ENCODE measurements around the gene LGR5. TPM values are rescaled to one million over a fixed set of nuclear protein-coding genes. Genes with fewer than 3 reads are reported as not detected.

Gene LGR5
- total RNA-seq, 4 donors from 2014 or later, result under 0.01 to 34.5 (median 0.43) TPM

GRCh38 chr12:71582925-71583324, 143.3 kb downstream of the LGR5 start:
- no peaks in the 10 kb centered on the region for H3K36me3 ChIP-seq
- no peaks in the 10 kb centered on the region for H3K27me3 ChIP-seq
- H3K9me3 ChIP-seq, result no peaks in the 10 kb centered on the region
- no peak for DNase-seq
- intact Hi-C loops (cut with DNase I; ENCODE audit: low total_unique reads), result no loop called here
- H3K4me1 ChIP-seq, result no peaks in the 10 kb centered on the region
- TF ChIP-seq POLR2A (IDR thresholded peaks at IDR 0.05) (no peak), CTCF (IDR thresholded peaks at IDR 0.05) (no peak)
- H3K27ac ChIP-seq, result no peak overlapping the region
- H3K4me3 ChIP-seq, result no peak overlapping the region

GRCh38 chr12:71584356-71584755, 144.8 kb downstream of the LGR5 start:
- Histone ChIP-seq H3K27me3 (no peaks in the 10 kb centered on the region), H3K4me1 (no peaks in the 10 kb centered on the region), H3K36me3 (no peaks in the 10 kb centered on the region), H3K9me3 (no peaks in the 10 kb centered on the region), H3K4me3 (no peak overlapping the region), H3K27ac (no peak overlapping the region)
- DNase-seq, result no peak
- intact Hi-C loops (cut with DNase I; ENCODE audit: low total_unique reads), result no loop called here
- no peak for TF ChIP-seq POLR2A (IDR thresholded peaks at IDR 0.05)
- no peak for TF ChIP-seq CTCF (IDR thresholded peaks at IDR 0.05)

- no peak overlapping the region for H3K4me3 ChIP-seq
- H3K9me3 ChIP-seq, result no peaks in the 10 kb centered on the region
- DNase-seq, result no peak
- H3K27ac ChIP-seq, result no peak overlapping the region
- H3K4me1 ChIP-seq, result no peaks in the 10 kb centered on the region
- H3K36me3 ChIP-seq, result no peaks in the 10 kb centered on the region
- TF ChIP-seq POLR2A (IDR thresholded peaks at IDR 0.05) (no peak), CTCF (IDR thresholded peaks at IDR 0.05) (no peak)
- no peaks in the 10 kb centered on the region for H3K27me3 ChIP-seq
- intact Hi-C loops (cut with DNase I; ENCODE audit: low total_unique reads), result no loop called here
Observed at GRCh38 chr12:71585218-71585617, 145.6 kb downstream of the LGR5 start.

- Histone ChIP-seq H3K27ac (no peak overlapping the region), H3K36me3 (no peaks in the 10 kb centered on the region), H3K9me3 (no peaks in the 10 kb centered on the region), H3K4me3 (no peak overlapping the region), H3K4me1 (no peaks in the 10 kb centered on the region), H3K27me3 (no peaks in the 10 kb centered on the region)
- intact Hi-C loops (cut with DNase I; ENCODE audit: low total_unique reads), result no loop called here
- no peak for DNase-seq
- TF ChIP-seq POLR2A (IDR thresholded peaks at IDR 0.05), result no peak
- TF ChIP-seq CTCF (IDR thresholded peaks at IDR 0.05), result no peak
Observed at GRCh38 chr12:71587012-71587411, 147.4 kb downstream of the LGR5 start.

- Histone ChIP-seq H3K4me1 (no peaks in the 10 kb centered on the region), H3K27ac (no peak overlapping the region)
- intact Hi-C loops (cut with DNase I; ENCODE audit: low total_unique reads), result no loop called here
Observed at GRCh38 chr12:71589478-71589881, 149.9 kb downstream of the LGR5 start.

More at GRCh38 chr12:71589478-71589881, 149.9 kb downstream of the LGR5 start:
- Histone ChIP-seq H3K9me3 (no peaks in the 10 kb centered on the region), H3K4me3 (no peak overlapping the region), H3K36me3 (no peaks in the 10 kb centered on the region), H3K27me3 (no peaks in the 10 kb centered on the region)
- TF ChIP-seq POLR2A (IDR thresholded peaks at IDR 0.05) (no peak), CTCF (IDR thresholded peaks at IDR 0.05) (no peak)
- no peak for DNase-seq

Data from uterus (tissue), 4 donors.